Adrenal gland (tissue), 5 donors: ENCODE results near the gene CD248.

Experiments used
- POLR2A ChIP-seq, 2 donors: fragments of 450-650 bp; IDR thresholded peaks; one replicate each; pipeline ENCODE4 v1.6.1; 2017; ENCODE audit warnings: antibody characterized with exemption in 2 of 2, mild to moderate bottlenecking in 2 of 2, moderate library complexity in 1 of 2
- TF ChIP-seq, protein P1 (sequence below), 6 experiments: fragments of 450-650 bp in 4 of 6; fragments of 200-600 bp in 2 of 6; sonication (generic) in 1 of 6; IDR thresholded peaks; 1 replicate in 5 of 6; 2 replicates in 1 of 6; pipeline versions ENCODE4 v1.5.1 to v1.8.0; 2016 to 2021; ENCODE audit warnings: antibody characterized with exemption in 6 of 6, mild to moderate bottlenecking in 2 of 6, moderate library complexity in 1 of 6
- donor health status: DM: no; HTN: no; CAD: no.

DNA sequence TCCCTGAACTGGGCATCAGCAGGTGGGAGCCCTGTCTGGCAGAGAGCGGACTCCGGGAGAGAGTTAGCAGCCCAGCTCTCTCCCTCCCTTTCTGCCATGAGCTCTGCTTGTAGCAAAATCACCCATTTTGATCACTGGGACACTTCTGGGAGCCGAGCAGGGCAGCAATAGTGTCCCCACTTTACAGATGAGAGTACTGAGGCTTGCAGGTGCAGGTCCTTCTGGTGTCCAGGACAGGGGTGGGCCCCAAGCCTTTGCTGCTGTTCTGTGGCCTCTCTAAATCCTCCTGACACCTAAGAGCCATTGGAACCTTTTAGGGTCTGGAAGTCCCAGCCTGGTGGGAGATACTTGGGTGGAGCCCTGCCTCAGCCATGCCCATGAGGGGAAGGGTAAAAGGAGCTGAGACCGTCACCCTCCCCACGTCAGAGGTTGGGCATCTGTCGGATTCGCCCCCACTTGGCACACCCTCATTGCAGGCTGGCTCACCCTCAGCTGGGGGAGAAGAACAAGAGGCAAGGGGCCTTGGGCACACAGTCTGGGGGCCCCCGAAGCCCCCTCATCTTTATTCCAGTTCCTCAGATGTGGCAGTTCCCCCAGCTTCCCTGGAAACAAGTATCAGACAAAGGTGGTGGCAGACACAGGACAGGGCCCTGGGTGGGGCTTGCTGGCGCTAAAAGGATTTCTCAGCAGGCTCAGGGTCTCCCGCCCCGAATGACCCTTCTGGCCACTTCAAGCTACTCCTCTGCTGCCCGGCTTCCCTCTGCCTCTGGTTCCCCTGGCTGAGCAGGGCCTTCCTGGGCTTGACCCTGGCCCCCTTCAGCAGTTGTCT, 14.9 kb upstream of the CD248 start:
- TF ChIP-seq, protein P1, sequence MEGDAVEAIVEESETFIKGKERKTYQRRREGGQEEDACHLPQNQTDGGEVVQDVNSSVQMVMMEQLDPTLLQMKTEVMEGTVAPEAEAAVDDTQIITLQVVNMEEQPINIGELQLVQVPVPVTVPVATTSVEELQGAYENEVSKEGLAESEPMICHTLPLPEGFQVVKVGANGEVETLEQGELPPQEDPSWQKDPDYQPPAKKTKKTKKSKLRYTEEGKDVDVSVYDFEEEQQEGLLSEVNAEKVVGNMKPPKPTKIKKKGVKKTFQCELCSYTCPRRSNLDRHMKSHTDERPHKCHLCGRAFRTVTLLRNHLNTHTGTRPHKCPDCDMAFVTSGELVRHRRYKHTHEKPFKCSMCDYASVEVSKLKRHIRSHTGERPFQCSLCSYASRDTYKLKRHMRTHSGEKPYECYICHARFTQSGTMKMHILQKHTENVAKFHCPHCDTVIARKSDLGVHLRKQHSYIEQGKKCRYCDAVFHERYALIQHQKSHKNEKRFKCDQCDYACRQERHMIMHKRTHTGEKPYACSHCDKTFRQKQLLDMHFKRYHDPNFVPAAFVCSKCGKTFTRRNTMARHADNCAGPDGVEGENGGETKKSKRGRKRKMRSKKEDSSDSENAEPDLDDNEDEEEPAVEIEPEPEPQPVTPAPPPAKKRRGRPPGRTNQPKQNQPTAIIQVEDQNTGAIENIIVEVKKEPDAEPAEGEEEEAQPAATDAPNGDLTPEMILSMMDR (IDR thresholded peaks at IDR 0.05), result no peak
- no peak for TF ChIP-seq POLR2A (IDR thresholded peaks at IDR 0.05)
